Activated T-helper 1 cell treated with Interleukin-2 at 50 U/mL for 16 hours (primary cell): Measurements from ENCODE around the gene ARF3.

Experiments
- DNase-seq: peaks from one replicate; pipeline ENCODE4 v3.0.0-alpha.2; 2020; ENCODE audit warnings: low read depth

The ARF3 gene

GRCh38 chr12:48981757-48982157 lies 24.5 kb upstream of the ARF3 start:
- no peak for DNase-seq

- DNase-seq = no peak
These were observed 23.9 kb upstream of the ARF3 start for GRCh38 chr12:48980953-48981756.

- no peak for DNase-seq
These were observed 23.2 kb upstream of the ARF3 start for GRCh38 chr12:48980389-48980952.

GRCh38 chr12:48979602-48980388 lies 22.5 kb upstream of the ARF3 start:
- DNase-seq = no peak

GRCh38 chr12:48978741-48979601 lies 21.7 kb upstream of the ARF3 start:
- no peak for DNase-seq

- no peak for DNase-seq
These were observed 21.0 kb upstream of the ARF3 start, which contains the start of gene WNT1 for GRCh38 chr12:48978291-48978740. WNT1 (plus strand) TSS chr12:48978322; CDS start chr12:48978651, 329 bp downstream.

- DNase-seq = peak; percentile 70
These were observed 20.3 kb upstream of the ARF3 start for GRCh38 chr12:48977290-48978281.

GRCh38 chr12:48973941-48974673 lies 16.8 kb upstream of the ARF3 start:
- DNase-seq = no peak

GRCh38 chr12:48973531-48973930 lies 16.2 kb upstream of the ARF3 start:
- no peak for DNase-seq

- DNase-seq = no peak
These were observed 15.7 kb upstream of the ARF3 start for GRCh38 chr12:48972952-48973483.

- no peak for DNase-seq
These were observed 15.1 kb upstream of the ARF3 start for GRCh38 chr12:48972213-48972951.

GRCh38 chr12:48970702-48971334 lies 13.5 kb upstream of the ARF3 start:
- DNase-seq = no peak

- DNase-seq = no peak
These were observed 12.8 kb upstream of the ARF3 start for GRCh38 chr12:48969833-48970701.

GRCh38 chr12:48969160-48969771 lies 12.0 kb upstream of the ARF3 start:
- DNase-seq = no peak

GRCh38 chr12:48968467-48968866 lies 11.2 kb upstream of the ARF3 start:
- DNase-seq = no peak

- DNase-seq = no peak
These were observed 10.7 kb upstream of the ARF3 start for GRCh38 chr12:48967991-48968390.
